C4-2B (cell line): Measurements from ENCODE around the gene TMEM38A.
"Not testable (repeated sequence)": the region's sequence is repeated elsewhere in the genome, so short reads cannot be mapped to it uniquely, and the experiment has no call there.

Experiments used
- H3K27ac ChIP-seq: fragments of 450-650 bp; 2 replicates; pipeline ENCODE4 v1.5.1; 2017
- CTCF ChIP-seq: fragments of 450-650 bp; conservative IDR thresholded peaks from 2 replicates; pipeline ENCODE4 v1.5.1; 2017; ENCODE audit warnings: mild to moderate bottlenecking
- ZFX ChIP-seq: fragments of 450-650 bp; IDR thresholded peaks from 2 replicates; pipeline ENCODE4 v1.6.1; 2017

TMEM38A gene

GRCh38 chr19:16668176-16668575 is 7.2 kb downstream of the TMEM38A start:
- TF ChIP-seq ZFX (no peak), CTCF (no peak)
- H3K27ac ChIP-seq, result no peak overlapping the region

GRCh38 chr19:16668702-16669101 is 7.8 kb downstream of the TMEM38A start:
- not testable (repeated sequence) for H3K27ac ChIP-seq

- TF ChIP-seq CTCF (no peak), ZFX (no peak)
Measured at GRCh38 chr19:16670291-16670690, 9.4 kb downstream of the TMEM38A start.

GRCh38 chr19:16671652-16672274 is 10.8 kb downstream of the TMEM38A start:
- TF ChIP-seq ZFX (no peak), CTCF (no peak)
- H3K27ac ChIP-seq, result no peak overlapping the region

More at GRCh38 chr19:16670291-16670690, 9.4 kb downstream of the TMEM38A start:
- no peak overlapping the region for H3K27ac ChIP-seq

- no peak overlapping the region for H3K27ac ChIP-seq
- TF ChIP-seq CTCF (no peak), ZFX (no peak)
Measured at GRCh38 chr19:16673231-16673630, 12.3 kb downstream of the TMEM38A start.

GRCh38 chr19:16673839-16674238 is 12.9 kb downstream of the TMEM38A start:
- H3K27ac ChIP-seq, result not testable (repeated sequence)

- TF ChIP-seq CTCF, result no peak
- no peak for TF ChIP-seq ZFX
- H3K27ac ChIP-seq, result no peak overlapping the region
Measured at GRCh38 chr19:16676101-16676798, 15.3 kb downstream of the TMEM38A start.

GRCh38 chr19:16677055-16677454 is 16.1 kb downstream of the TMEM38A start:
- H3K27ac ChIP-seq, result no peak overlapping the region
- no peak for TF ChIP-seq ZFX
- TF ChIP-seq CTCF, result no peak
